Neuronal stem cell (in vitro differentiated cells): ENCODE results near the gene DPP6.
"Not testable (repeated sequence)": the region's sequence is repeated elsewhere in the genome, so short reads cannot be mapped to it uniquely, and the experiment has no call there.

ENCODE experiments used
- DNase-seq: peaks from one replicate; pipeline ENCODE4 v3.0.0-alpha.2; 2013; ENCODE audit warnings: low spot score
- H2AFZ ChIP-seq: one replicate; pipeline ENCODE4 v1.6.1; 2013; ENCODE audit warnings: mild to moderate bottlenecking, low read length, inconsistent platforms
- H2AK5ac ChIP-seq: 2 replicates; pipeline ENCODE4 v1.6.1; 2013; ENCODE audit warnings: low read depth, mild to moderate bottlenecking, inconsistent platforms, low read length, moderate library complexity, mixed read lengths
- H2BK120ac ChIP-seq: 2 replicates; pipeline ENCODE4 v1.6.1; 2013; ENCODE audit warnings: low read depth, mild to moderate bottlenecking, inconsistent platforms, low read length, moderate library complexity, mixed read lengths
- H2BK12ac ChIP-seq: one replicate; pipeline ENCODE4 v1.6.1; 2013; ENCODE audit warnings: low read length, inconsistent platforms
- H2BK15ac ChIP-seq: 2 replicates; pipeline ENCODE4 v1.6.1; 2013; ENCODE audit warnings: mild to moderate bottlenecking, low read length, inconsistent platforms, mixed read lengths
- H2BK5ac ChIP-seq: one replicate; pipeline ENCODE4 v1.6.1; 2013; ENCODE audit warnings: inconsistent platforms, mild to moderate bottlenecking, low read length, moderate library complexity
- H3K14ac ChIP-seq: one replicate; pipeline ENCODE4 v1.6.1; 2013; ENCODE audit warnings: low read length, inconsistent platforms
- H3K18ac ChIP-seq: 2 replicates; pipeline ENCODE4 v1.6.1; 2013; ENCODE audit warnings: low read length, inconsistent platforms
- H3K23ac ChIP-seq: 2 replicates; pipeline ENCODE4 v1.6.1; 2013; ENCODE audit warnings: low read depth, mild to moderate bottlenecking, mixed read lengths, low read length, inconsistent platforms; ENCODE audit not compliant: poor library complexity
- H3K27ac ChIP-seq: replicated peaks from 3 replicates; pipeline ENCODE4 v1.5.1; 2013; ENCODE audit warnings: low read length, inconsistent platforms
- H3K27me3 ChIP-seq, 3 experiments: 2 replicates each; pipeline ENCODE4 v1.6.1; 2013; ENCODE audit warnings: low read length in 3 of 3, mild to moderate bottlenecking in 2 of 3, inconsistent platforms in 1 of 3, low read depth in 1 of 3, mixed read lengths in 1 of 3, moderate library complexity in 1 of 3; ENCODE audit not compliant: control insufficient read depth in 3 of 3, insufficient read depth in 3 of 3
- H3K36me3 ChIP-seq, 2 donors: replicated peaks in 1 of 2; 2 replicates each; pipeline ENCODE4 v1.6.1; 2013; ENCODE audit warnings: low read length in 2 of 2; ENCODE audit not compliant: control insufficient read depth in 2 of 2, insufficient read depth in 2 of 2
- H3K4ac ChIP-seq: 2 replicates; pipeline ENCODE4 v1.6.1; 2013; ENCODE audit warnings: inconsistent platforms, mild to moderate bottlenecking, low read length, moderate library complexity
- H3K4me1 ChIP-seq, 2 donors: 1 replicate in 1 of 2; 2 replicates in 1 of 2; pipeline ENCODE4 v1.6.1; 2013; ENCODE audit warnings: low read length in 2 of 2, low read depth in 1 of 2; ENCODE audit not compliant: control insufficient read depth in 2 of 2, insufficient read depth in 1 of 2
- H3K4me2 ChIP-seq: one replicate; pipeline ENCODE4 v1.6.1; 2013; ENCODE audit warnings: mild to moderate bottlenecking, low read length, inconsistent platforms; ENCODE audit not compliant: insufficient read depth, poor library complexity, severe bottlenecking
- H3K4me3 ChIP-seq, 2 donors: 2 replicates each; pipeline ENCODE4 v1.5.1; 2013; ENCODE audit warnings: low read length in 2 of 2, mild to moderate bottlenecking in 2 of 2, inconsistent platforms in 1 of 2, moderate library complexity in 1 of 2
- H3K79me1 ChIP-seq: one replicate; pipeline ENCODE4 v1.6.1; 2013; ENCODE audit warnings: low read depth, mild to moderate bottlenecking, inconsistent platforms, low read length, moderate library complexity
- H3K9ac ChIP-seq: one replicate; pipeline ENCODE4 v1.6.1; 2013; ENCODE audit warnings: mild to moderate bottlenecking, low read depth, low read length, inconsistent platforms; ENCODE audit not compliant: poor library complexity
- H3K9me3 ChIP-seq, 2 donors: replicated peaks in 1 of 2; 2 replicates each; pipeline versions ENCODE3 to v1.6.1; 2013; ENCODE audit warnings: low read length in 2 of 2, mild to moderate bottlenecking in 2 of 2, inconsistent platforms in 1 of 2, low read depth in 1 of 2, mixed read lengths in 1 of 2, moderate library complexity in 1 of 2; ENCODE audit not compliant: control insufficient read depth in 2 of 2, insufficient read depth in 1 of 2
- H4K8ac ChIP-seq: one replicate; pipeline ENCODE4 v1.6.1; 2013; ENCODE audit warnings: low read depth, mild to moderate bottlenecking, inconsistent platforms, low read length, moderate library complexity
- H4K91ac ChIP-seq: one replicate; pipeline ENCODE4 v1.6.1; 2013; ENCODE audit warnings: low read length, low read depth, mild to moderate bottlenecking, inconsistent platforms; ENCODE audit not compliant: poor library complexity
- WGBS, 2 donors: extraction: QIAGEN DNeasy Blood & Tissue Kit; methylation state at CpG; one replicate each; pipeline ENCODE4 v1.1.7; 2013; ENCODE audit warnings: missing lambda C conversion rate in 2 of 2, mixed read lengths in 1 of 2; ENCODE audit not compliant: insufficient read length in 2 of 2, insufficient replicate concordance in 1 of 2; ENCODE audit errors: extremely low coverage in 2 of 2; 5-methylcytosine and 5-hydroxymethylcytosine counted together

Gene DPP6

DNA sequence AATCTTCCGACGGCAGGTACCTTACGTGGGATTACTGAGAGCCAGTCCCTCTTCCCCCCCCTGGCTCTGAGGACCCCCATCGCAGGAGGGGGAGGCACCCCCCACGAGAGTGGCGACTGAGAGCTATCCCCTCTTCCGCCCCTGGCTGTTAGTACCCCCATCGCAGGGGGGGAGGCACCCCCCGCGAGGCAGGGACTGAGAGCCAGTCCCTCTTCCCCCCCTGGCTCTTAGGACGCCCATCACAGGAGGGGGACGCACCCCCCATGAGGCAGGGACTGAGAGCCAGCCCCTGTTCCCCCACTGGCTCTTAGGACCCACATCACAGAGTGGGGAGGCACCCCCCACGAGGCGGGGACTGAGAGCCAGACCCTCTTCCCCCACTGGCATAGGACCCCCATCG lies 8.4 kb downstream of the DPP6 start:
- not testable (repeated sequence) for H2BK5ac ChIP-seq, H3K23ac ChIP-seq, DNase-seq, H3K14ac ChIP-seq, H2BK12ac ChIP-seq, H4K91ac ChIP-seq, H3K9ac ChIP-seq, H2BK120ac ChIP-seq, H3K9me3 ChIP-seq, H3K36me3 ChIP-seq, H3K4me3 ChIP-seq, H4K8ac ChIP-seq, H3K27ac ChIP-seq, H3K4ac ChIP-seq, H2AFZ ChIP-seq, H3K4me2 ChIP-seq, H2BK15ac ChIP-seq, H2AK5ac ChIP-seq, H3K79me1 ChIP-seq, H3K18ac ChIP-seq, H3K4me1 ChIP-seq, H3K27me3 ChIP-seq
- no CpG with 5 or more reads among the region's 15 CpGs for WGBS, 2 donors

- not testable (repeated sequence) for H2BK15ac ChIP-seq, H4K91ac ChIP-seq, H3K9me3 ChIP-seq, H3K27ac ChIP-seq, H3K36me3 ChIP-seq, DNase-seq, H3K14ac ChIP-seq, H3K9ac ChIP-seq, H2BK5ac ChIP-seq, H2BK12ac ChIP-seq, H4K8ac ChIP-seq, H2AFZ ChIP-seq, H3K27me3 ChIP-seq, H3K18ac ChIP-seq, H3K4me1 ChIP-seq, H3K4me2 ChIP-seq, H3K79me1 ChIP-seq, H3K4me3 ChIP-seq, H3K4ac ChIP-seq, H2AK5ac ChIP-seq, H3K23ac ChIP-seq, H2BK120ac ChIP-seq
- no CpG with 5 or more reads among the region's 4 CpGs for WGBS, 2 donors
Observed at GRCh38 chr7:154071833-154072232, 19.6 kb downstream of the DPP6 start.

GRCh38 chr7:154072395-154073181 lies 20.4 kb downstream of the DPP6 start:
- H3K27ac ChIP-seq, H2BK12ac ChIP-seq, H4K8ac ChIP-seq, DNase-seq, H3K27me3 ChIP-seq, H2AK5ac ChIP-seq, H2BK5ac ChIP-seq, H3K23ac ChIP-seq, H4K91ac ChIP-seq, H3K14ac ChIP-seq, H2AFZ ChIP-seq, H3K4me1 ChIP-seq, H3K9me3 ChIP-seq, H3K4me2 ChIP-seq, H2BK15ac ChIP-seq, H3K4me3 ChIP-seq, H3K9ac ChIP-seq, H3K36me3 ChIP-seq, H3K79me1 ChIP-seq, H2BK120ac ChIP-seq, H3K18ac ChIP-seq, H3K4ac ChIP-seq: not testable (repeated sequence)
- no CpG with 5 or more reads among the region's 15 CpGs for WGBS, 2 donors

DNA sequence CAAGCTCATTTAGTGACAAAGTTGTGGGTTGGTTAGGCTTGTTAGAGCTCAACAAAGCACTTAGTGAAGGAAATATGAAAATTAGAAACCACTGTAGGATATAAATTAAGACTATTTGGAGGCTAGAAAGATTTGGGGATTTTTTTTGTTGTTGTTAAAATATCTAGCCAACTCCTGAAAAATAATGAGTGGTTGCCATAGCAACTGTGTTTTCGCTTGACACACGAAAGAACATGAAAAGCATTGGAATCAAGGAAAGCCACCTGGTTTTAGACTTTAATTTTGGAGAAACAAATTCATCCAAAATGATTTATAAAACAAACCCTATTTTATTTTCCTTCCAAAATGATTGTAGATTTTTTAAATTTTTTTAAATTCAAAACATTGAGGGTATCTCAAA lies 26.3 kb downstream of the DPP6 start:
- H2BK120ac ChIP-seq, H2BK5ac ChIP-seq, H3K27me3 ChIP-seq, H2BK15ac ChIP-seq, DNase-seq, H2BK12ac ChIP-seq, H3K14ac ChIP-seq, H3K4ac ChIP-seq, H3K9me3 ChIP-seq, H3K9ac ChIP-seq, H3K4me3 ChIP-seq, H3K4me2 ChIP-seq, H2AFZ ChIP-seq, H3K23ac ChIP-seq, H2AK5ac ChIP-seq, H3K79me1 ChIP-seq, H3K27ac ChIP-seq, H3K18ac ChIP-seq, H3K36me3 ChIP-seq, H3K4me1 ChIP-seq, H4K8ac ChIP-seq, H4K91ac ChIP-seq: not testable (repeated sequence)
- no CpG with 5 or more reads among the region's 2 CpGs for WGBS, 2 donors
